Adrenal gland (tissue), 5 donors: ENCODE results near the gene WDR45B.

Experiments used
- POLR2A ChIP-seq, 2 donors: fragments of 450-650 bp; IDR thresholded peaks; one replicate each; pipeline ENCODE4 v1.6.1; 2017; ENCODE audit warnings: antibody characterized with exemption in 2 of 2, mild to moderate bottlenecking in 2 of 2, moderate library complexity in 1 of 2
- TF ChIP-seq, protein P1 (sequence below), 6 experiments: fragments of 450-650 bp in 4 of 6; fragments of 200-600 bp in 2 of 6; sonication (generic) in 1 of 6; IDR thresholded peaks; 1 replicate in 5 of 6; 2 replicates in 1 of 6; pipeline versions ENCODE4 v1.5.1 to v1.8.0; 2016 to 2021; ENCODE audit warnings: antibody characterized with exemption in 6 of 6, mild to moderate bottlenecking in 2 of 6, moderate library complexity in 1 of 6
- donor health status: DM: no; HTN: no; CAD: no.

GRCh38 chr17:82611140-82612058 is 36.8 kb downstream of the WDR45B start:
- no peak for TF ChIP-seq POLR2A (IDR thresholded peaks at IDR 0.05)
- TF ChIP-seq, protein P1, sequence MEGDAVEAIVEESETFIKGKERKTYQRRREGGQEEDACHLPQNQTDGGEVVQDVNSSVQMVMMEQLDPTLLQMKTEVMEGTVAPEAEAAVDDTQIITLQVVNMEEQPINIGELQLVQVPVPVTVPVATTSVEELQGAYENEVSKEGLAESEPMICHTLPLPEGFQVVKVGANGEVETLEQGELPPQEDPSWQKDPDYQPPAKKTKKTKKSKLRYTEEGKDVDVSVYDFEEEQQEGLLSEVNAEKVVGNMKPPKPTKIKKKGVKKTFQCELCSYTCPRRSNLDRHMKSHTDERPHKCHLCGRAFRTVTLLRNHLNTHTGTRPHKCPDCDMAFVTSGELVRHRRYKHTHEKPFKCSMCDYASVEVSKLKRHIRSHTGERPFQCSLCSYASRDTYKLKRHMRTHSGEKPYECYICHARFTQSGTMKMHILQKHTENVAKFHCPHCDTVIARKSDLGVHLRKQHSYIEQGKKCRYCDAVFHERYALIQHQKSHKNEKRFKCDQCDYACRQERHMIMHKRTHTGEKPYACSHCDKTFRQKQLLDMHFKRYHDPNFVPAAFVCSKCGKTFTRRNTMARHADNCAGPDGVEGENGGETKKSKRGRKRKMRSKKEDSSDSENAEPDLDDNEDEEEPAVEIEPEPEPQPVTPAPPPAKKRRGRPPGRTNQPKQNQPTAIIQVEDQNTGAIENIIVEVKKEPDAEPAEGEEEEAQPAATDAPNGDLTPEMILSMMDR (IDR thresholded peaks at IDR 0.05): no peak
